NCI-H2171 treated with DMSO at 0.1 percent for 48 hours (cell line): Measurements from ENCODE around the gene ALDH1B1.
"Not testable (repeated sequence)": the region's sequence is repeated elsewhere in the genome, so short reads cannot be mapped to it uniquely, and the experiment has no call there.

Experiments
- DNase-seq: peaks from one replicate; lab custom pipeline; 2025; lab: John Stamatoyannopoulos, UW

Gene ALDH1B1

DNA sequence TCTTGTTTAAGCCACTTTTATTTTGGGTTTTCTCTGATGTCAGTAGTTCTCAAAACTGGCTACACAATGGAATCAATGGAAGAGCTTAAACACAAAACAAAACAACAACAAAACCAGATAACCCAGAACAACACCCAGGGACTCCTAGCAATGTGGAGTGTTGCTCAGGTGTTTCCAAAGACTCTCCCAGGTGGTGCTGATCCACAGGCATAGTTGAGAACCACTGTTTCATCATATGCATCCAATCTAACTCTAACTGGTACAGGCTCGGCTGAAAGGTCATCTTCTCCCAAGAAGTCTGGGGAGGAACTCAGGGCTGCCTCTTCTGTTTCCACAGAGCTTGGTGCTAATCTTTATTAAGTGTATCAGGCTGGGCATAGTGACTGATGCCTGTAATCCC is 5.4 kb upstream of the ALDH1B1 start:
- no peak for DNase-seq

DNA sequence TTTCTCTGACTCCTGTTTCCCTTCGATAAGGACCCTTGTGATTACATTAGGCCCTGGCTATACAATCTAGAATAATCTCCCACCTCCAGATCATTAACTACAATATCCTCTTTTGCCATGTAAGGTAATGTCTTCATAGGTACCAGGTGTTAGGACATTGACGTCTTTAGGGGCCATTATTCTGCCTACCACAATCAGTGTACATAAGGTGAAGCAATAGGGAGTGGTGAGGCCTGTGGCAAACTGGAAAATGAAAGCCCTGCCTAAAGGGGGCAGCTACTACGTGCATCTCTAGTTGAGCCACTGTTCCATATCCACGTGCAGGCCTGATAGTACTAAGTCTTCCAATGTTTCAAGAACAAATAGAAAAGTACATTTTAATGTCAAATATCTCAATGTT is 4.8 kb upstream of the ALDH1B1 start:
- DNase-seq, result no peak

DNA sequence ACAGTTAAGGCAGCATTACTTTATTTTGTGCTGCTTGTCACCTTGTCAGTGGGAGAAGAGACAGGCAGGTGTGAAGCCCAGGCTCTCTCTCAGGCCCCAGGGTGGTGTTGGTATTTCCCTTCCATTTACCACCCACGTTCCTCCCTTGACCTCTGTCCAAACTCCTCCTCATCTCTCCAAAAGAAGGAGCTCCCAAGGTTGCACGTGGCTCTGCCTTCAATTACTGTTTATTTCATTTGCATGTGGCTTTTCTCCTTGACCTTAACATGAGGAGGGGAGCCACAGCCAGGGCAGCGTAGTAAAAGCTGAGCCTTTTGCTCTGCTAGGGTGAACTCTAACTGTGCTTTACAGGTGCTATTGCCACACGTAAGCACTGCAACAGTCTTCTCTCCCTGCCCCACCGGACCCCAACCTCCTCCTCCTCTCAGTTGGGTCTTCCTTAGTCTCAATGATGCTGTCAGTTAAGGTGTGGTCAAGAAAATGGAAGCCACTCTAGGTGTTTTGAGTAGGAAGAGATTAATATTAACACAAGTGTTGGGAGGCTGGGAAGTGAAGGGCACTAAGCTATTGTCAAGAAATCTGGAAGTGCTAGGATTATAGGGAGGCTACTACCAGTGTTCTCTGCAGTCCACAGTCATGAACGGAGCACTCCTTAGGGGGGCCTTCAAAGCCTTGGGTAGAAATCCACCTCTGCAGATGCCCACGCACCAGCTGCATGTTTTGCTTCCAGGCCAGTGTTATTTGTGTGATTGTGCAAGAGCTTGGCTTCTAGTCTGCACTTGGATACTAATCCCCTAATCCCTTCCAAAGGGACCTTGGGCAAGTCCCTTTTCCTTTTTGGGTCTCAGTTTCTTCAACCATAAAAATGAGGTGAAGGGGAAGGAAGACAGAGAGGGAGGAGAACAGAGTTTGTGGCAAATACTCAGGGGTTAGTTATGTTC is 3.9 kb upstream of the ALDH1B1 start:
- DNase-seq, result no peak

DNA sequence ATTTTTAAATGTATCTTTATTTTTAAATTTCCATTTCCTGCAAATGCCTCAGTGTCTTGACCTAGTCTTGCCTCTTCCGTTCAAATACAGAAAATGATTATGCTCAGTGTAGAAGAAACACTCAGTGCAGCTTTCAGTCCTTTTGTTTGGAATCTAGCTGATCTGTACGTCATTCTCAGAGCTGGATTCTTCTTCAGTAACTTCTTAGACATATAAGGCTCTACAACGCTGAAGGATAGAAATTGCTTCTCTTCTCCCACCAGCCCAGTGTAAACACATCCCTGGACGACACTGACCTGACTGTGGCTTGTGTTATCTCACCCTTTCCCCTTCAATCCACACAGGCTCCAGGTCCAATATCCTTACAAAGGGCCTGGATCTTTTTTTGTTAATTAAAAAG is 3.2 kb upstream of the ALDH1B1 start:
- no peak for DNase-seq

DNA sequence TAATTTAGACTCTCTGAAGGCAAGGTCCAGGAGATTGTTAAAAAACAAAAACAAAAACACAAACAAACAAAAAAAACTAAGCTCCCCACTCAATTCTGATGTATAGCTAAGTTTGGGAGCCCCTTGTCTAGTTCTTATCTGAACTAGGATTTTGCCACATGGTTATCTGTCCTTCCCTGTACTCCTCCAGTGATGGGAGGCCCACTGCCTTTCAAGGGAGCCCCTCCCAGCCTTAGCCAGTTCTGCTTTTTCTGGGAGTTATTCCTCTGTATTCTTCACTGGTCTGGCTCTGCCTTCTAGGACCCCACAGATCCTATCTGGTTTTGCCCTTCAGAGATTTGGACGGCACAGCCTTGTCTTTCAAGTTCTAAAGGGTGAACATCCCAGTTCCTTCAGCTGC is 2.1 kb upstream of the ALDH1B1 start:
- no peak for DNase-seq

DNA sequence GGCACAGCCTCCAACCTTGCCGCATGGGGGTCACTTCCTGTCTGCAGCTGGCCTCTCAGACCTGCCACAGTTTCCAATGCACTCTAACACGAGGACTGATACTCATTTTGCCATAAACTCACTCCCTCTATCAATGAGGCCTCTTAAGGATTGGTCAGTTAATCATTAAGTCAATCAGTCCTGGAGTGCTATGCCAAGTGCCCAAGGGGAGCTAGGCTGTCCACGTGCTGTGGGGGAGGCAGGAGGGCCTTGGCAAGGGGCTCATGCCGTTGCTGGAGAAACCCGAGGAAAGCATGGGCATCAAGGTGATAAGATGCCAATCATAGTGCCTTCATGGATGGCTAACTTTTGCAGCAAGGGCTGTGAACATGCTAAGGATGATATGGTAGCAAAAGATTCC is 1.7 kb upstream of the ALDH1B1 start:
- no peak for DNase-seq

DNA sequence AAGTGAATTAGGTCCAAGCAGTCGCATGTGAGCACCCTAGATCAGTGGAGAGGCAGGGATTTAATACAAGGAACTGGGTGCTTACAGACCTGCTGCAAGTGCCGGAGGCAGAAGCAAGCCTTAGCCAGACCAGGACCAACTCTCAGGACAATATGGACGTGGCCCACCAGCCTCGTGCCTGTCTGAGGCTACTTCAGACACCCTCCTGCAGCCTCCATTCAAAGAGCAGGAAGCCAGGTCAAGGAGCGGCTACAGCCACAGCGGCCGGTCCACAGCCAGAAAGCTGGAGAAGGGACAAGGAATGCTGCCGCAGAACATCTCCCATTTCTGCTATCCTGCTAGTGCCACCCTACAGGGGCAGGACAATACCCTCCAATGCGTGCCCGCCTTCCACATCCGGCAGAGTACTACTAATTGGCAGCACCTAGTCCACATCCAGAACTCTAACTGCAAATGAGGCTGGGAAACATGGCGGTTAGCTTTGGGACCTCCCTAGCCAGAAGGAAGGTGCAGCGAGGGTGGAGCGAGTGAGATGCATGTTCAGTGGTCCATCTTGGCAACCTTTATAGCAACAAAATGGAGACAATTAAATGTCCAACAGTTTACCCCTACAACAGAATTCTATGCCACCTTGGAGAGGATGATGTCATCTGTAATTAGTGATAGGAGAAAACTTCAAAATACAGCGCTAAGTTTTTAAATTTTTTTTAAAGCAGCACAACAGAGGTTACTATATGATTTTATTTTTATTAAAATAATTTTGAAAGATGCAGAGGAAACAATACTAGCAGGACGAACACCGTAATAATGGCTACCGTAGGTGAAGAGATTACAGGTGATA is 1.0 kb upstream of the ALDH1B1 start:
- no peak for DNase-seq

DNA sequence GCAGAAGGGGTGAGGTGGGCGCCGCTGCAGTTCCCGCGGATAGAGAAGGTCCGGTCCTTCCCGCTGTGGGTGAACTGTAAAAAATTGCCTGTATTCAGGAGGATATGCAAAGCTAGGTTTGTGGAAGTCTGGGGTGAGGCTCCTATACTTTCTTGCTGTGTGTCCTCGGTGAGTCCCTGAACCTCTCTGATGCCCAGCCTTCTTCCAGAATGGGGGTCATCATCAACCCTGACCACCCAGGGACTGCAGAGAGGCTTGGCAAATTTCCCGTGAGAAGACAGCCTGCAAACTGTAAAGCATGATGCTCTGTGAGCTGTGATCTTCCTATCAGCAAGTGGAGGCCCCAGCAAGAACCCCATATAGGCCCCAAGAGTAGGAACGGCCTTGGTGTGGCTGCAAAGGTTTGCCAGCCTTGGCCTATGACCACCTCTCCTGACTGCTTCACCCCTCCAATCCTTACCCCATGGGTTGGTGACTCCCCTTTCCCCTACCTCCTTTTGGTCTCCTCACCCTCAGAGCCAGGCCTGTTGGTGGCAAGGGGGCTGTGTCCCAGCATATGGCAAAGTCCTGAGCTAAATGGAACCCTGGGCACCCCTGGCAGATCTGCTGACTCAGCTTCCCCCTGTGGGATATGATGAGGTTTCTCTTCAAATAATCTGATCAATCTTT is 760 bp downstream of the ALDH1B1 start:
- no peak for DNase-seq

DNA sequence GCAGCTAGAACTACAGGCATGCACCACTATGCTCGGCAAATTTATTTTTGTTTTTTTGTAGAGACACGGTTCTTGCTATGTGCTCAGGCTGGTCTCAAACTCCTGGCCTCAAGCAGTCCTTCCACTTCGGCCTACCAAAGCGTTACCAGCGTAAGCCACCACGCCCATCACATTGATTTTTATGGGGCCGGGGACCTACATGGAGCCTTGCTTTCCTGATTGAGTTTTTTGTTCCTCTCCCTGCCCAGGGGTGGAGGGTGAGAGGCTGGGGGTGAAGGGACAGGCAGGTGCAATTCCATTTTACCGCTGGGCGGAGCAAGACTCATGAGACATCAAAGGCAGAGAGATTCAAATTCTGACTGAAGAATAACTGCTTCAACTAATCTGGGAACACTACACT is 1.9 kb downstream of the ALDH1B1 start:
- no peak for DNase-seq

DNA sequence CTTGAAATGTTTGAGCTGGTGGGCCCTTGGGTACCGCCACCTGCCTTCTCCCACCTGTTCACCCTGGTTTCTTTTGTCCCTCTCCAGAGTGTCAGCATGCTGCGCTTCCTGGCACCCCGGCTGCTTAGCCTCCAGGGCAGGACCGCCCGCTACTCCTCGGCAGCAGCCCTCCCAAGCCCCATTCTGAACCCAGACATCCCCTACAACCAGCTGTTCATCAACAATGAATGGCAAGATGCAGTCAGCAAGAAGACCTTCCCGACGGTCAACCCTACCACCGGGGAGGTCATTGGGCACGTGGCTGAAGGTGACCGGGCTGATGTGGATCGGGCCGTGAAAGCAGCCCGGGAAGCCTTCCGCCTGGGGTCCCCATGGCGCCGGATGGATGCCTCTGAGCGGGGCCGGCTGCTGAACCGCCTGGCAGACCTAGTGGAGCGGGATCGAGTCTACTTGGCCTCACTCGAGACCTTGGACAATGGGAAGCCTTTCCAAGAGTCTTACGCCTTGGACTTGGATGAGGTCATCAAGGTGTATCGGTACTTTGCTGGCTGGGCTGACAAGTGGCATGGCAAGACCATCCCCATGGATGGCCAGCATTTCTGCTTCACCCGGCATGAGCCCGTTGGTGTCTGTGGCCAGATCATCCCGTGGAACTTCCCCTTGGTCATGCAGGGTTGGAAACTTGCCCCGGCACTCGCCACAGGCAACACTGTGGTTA is 3.3 kb downstream of the ALDH1B1 start:
- DNase-seq, result no peak

DNA sequence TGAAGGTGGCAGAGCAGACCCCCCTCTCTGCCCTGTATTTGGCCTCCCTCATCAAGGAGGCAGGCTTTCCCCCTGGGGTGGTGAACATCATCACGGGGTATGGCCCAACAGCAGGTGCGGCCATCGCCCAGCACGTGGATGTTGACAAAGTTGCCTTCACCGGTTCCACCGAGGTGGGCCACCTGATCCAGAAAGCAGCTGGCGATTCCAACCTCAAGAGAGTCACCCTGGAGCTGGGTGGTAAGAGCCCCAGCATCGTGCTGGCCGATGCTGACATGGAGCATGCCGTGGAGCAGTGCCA is 3.8 kb downstream of the ALDH1B1 start:
- DNase-seq, result no peak

DNA sequence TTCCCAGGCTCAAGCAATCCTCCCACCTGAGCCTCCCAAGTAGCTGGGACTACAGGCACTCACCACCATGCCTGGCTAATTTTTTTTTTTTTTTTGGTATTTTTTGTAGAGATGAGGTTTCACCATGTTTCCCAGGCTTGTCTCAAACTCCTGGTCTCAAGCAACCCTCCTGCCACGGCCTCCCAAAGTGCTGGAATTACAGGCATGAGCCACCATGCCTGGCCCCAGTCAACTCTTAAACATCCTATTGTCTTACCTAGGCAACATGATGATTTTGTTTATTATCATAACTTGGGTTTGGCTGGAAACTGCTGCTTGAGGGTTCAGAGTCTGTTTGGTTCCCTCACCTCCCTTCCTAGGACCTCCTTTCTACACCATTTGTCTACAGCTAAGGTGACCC is 6.7 kb downstream of the ALDH1B1 start:
- not testable (repeated sequence) for DNase-seq

DNA sequence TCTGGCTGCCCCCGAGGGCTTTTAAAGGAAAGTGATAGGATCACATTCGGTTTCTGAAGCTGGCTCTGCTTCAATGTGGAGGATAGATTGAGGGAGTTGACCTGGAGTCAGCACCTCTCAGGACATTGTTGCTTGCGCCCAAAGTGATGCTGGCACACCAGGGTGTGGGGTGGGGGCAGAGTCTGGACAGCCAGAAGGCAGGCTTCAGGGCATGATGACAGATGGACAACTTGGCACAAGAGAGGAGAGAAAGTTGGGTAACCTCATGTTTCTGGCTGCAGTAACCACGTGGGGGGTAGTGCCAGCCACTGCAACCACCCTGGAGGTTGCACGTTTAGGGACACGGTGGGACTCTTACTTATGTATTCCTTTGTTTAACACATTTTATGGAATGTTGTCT is 9.5 kb downstream of the ALDH1B1 start:
- no peak for DNase-seq

DNA sequence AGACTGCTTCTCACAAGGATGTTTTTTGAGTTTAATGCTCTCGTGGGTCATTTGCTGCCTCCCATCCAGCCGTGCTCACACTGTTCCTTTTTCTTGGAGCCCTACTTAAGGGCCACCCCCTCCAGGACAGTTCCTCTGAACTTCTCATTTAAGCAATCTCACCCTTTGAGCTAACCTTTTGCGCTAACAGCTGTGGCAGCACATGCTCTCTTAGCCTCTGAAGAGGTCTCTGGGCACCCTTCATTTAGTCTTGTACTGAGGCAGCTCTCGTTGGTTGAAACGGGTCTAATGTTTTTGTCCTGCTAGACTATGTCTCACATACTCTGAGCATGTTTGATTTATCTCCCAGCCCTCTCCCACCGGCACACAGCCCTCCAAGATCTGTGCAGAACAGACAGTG is 11.8 kb downstream of the ALDH1B1 start:
- no peak for DNase-seq

DNA sequence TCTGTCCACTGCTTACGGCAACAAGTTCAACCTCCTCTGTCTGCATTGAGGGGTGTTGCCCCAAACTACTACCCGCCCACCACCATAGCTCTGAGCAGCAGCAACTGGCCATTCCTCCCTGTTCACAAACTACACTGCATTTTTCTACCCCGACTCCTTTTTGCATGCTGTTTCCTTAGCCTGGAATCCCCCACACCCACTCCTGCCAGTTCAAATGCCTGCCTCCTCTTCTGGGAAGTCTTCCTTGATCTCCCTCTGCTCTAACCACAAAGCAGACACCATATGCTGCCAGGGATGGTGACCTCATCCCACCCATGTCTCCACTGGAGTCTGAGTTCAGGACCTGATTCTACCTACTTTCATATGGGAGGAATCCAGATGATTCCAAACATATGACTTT is 13.3 kb downstream of the ALDH1B1 start:
- peak; percentile 23 for DNase-seq

DNA sequence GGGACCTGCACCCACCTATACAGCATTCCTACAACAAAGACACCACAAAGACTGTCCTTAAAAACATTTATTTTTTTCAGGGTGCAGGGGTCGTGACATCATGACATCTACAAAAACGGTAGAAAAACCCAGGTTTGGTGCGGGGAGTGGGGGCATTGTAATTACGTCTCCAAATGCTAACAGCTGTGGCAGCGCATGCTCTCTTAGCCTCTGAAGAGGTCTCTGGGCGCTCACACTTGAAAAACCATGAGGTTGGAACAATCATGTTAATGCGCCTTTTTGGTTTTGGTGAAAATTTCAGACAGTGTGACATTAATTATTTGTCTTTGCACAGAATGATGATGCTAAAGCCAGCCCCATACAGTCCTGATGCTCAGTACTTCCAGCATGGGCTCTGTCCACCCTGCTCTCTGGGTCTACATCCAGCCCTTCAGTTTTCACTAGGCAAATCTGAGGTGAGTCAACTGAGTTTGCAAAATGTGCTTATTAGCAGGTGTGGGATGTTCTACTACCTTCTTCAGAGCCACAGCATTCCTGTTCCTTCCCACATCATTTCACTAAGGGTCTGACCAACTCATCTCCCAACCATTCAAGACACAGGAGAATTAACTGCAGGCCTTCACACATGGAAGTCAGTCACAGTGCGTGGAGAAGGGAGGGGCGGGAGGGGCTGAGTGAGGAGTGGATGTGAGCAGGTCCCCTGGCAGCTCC is 14.1 kb downstream of the ALDH1B1 start:
- no peak for DNase-seq

DNA sequence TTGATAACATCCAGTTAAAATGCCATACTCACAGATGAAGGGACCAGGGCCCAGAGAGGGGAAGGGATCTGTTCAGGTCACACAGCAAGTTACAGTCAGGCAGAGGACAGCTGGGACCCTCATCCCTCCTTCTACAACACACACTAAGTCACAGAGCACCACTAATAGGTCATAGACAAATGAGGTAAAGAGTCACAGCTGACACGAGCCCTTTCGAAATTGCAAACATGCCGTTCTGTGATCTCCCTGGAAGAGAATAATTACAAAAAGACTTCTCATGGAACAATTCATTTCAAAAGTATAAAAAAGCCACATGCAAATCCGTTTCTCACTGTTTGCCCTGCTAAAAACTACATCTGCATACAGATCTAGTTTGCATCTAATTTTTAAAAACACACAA is 16.2 kb downstream of the ALDH1B1 start:
- DNase-seq, result no peak

DNA sequence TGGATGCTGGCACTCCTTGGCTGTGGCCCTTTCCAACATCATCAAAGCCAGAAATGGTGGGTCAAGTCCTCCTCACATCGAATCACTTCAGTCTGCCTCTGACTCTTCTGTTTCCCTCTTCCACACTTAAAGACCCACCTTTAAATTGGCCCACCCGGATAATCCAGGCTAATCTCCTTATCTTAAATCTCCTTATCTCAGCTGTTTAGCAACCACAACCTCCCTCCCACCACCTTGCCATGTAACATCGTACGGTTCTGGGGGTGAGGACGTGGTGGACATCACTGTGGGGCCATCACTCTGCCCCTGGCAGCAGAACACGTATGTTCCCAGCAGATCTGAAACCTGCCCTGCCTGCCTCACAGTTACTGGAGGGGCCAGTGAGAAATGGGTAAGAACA is 20.2 kb downstream of the ALDH1B1 start:
- DNase-seq, result no peak

DNA sequence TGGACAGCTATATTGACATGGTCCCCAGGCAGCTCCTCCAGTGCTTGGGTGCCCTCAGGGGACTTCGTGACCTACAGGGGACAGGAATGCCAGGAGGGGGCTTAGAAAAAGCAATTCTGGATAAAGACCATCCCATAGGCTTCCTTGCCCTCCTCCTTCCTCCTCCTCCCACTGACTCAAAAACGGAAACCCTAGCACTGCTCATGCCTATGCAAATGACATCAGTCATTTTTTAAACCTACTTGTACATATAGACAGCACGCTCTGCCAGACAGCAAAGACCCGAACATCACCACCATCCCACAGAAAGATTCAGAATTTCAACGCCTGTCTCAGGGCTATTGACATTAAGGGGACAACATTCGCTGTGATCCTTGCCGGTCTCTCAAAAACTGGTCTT is 20.8 kb downstream of the ALDH1B1 start:
- no peak for DNase-seq

DNA sequence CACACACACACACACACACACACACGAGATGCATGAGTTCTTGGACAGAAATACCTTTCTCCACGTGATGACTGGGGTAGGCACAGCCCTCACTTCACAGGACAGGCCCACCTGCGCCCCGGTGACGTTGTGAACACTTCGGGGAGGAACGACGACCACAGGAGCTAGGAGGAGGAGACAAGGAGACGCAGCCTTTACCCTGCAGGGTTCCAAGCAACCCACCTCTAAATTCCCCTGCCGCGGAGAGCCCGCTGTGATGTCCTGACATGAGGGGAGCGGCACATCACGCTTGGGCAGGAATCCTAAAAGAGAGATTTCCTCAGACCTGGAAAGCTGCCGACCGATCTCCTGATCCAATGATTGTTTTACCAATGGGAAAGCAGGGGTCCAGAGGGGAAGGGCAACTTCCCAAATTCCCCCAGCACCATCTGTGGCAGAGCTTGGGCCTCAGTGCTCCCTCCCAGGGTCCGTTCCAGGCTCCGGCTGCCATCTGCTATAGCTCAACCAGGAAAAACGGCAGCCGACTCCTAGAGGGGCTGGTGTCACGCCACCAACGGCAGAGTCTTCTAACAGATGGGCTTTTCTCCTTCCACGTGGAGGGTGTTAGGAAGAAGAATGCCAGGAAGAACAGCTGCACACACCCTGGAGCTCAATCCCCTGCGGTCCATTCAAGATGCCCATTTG is 21.7 kb downstream of the ALDH1B1 start:
- DNase-seq, result peak; percentile 99

DNA sequence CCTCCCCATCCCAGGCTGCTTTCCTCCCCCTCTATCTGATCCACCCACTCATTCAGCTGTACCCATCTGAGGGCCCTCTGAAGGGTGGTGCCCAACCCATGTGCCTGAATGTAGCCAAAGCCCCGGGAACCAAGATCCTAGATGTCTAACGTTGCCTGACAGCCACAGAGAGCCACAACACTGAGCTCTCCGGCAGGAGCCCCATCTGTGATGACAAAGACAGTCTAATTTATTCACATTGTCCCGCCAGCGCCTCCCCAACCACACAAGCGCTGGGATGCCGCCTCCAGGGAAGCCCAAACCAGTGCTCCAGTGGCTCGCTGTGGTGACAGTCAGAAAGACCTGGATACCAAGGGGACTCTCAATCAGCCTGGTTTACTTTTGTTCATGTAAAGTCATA is 23.4 kb downstream of the ALDH1B1 start:
- DNase-seq, result no peak
